ENCODE data around the gene QDPR.

QDPR gene

DNA sequence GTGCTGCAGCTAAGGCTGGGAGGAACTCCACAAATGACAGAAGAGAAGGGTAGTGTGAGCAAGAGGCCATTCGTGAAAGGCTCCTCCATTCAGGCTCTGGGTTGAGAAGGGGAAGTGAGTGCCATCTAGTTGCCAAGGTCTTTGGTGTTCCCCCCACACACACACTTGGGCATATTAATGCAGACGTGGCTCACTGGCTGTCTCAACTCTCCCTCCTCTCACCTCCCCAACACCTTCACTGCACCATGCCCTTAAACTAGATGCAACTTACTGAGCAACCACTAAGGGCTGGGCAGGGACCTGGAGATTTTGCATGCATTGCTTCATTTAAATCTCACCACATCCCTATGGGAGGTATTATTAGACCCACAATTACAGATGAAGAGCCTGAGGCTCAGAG lies 11.8 kb upstream of the QDPR start:
- Histone ChIP-seq H3K4me1 (ENCODE audit: control insufficient read depth, low read depth, low read length) (no peaks in the 10 kb centered on the region), H3K27me3 (ENCODE audit: control insufficient read depth, insufficient read depth, low read length) (no peaks in the 10 kb centered on the region), H3K4me3 (ENCODE audit: low read length) (no peak overlapping the region), H3K27ac (ENCODE audit: low read length) (no peak overlapping the region), H3K9ac (ENCODE audit: low read length) (no peak overlapping the region), H3K9me3 (ENCODE audit: control insufficient read depth, low read depth, low read length) (no peaks in the 10 kb centered on the region), H3K36me3 (ENCODE audit: control insufficient read depth, low read depth, low read length) (no peaks in the 10 kb centered on the region)

DNA sequence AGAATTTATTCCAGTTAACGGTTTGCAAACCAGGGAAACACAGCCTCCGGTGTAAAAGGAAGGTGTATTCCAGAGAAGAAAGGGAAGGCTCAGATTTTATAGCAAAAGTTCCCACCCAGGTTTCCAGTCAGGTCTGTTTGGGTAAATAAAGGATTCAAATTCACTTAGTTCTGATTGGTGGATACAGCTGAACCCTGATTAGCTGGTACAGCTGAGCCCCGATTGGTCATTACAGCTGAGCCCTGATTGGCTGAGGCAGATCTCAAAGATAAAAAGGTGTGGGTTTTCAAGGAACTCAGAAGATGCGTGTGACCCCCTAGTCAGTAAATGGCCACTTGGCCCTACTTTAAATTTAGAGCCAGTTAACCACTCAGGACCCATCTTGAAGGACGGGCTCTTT lies 9.7 kb upstream of the QDPR start:
- no peaks in the 10 kb centered on the region for H3K36me3 ChIP-seq (ENCODE audit: control insufficient read depth, low read depth, low read length)
- H3K9me3 ChIP-seq (ENCODE audit: control insufficient read depth, low read depth, low read length) = no peaks in the 10 kb centered on the region
- H3K9ac ChIP-seq (ENCODE audit: low read length) = no peak overlapping the region
- no peak overlapping the region for H3K4me3 ChIP-seq (ENCODE audit: low read length)
- H3K4me1 ChIP-seq (ENCODE audit: control insufficient read depth, low read depth, low read length) = peaks cover 11% of the 10 kb centered on the region
- no peaks in the 10 kb centered on the region for H3K27me3 ChIP-seq (ENCODE audit: control insufficient read depth, insufficient read depth, low read length)
- H3K27ac ChIP-seq (ENCODE audit: low read length) = no peak overlapping the region

GRCh38 chr4:17517664-17518063 lies 5.8 kb upstream of the QDPR start:
- peaks cover 13% of the 10 kb centered on the region for H3K27me3 ChIP-seq (ENCODE audit: control insufficient read depth, insufficient read depth, low read length)
- H3K9ac ChIP-seq (ENCODE audit: low read length) = no peak overlapping the region
- no peak overlapping the region for H3K27ac ChIP-seq (ENCODE audit: low read length)
- H3K36me3 ChIP-seq (ENCODE audit: control insufficient read depth, low read depth, low read length) = no peaks in the 10 kb centered on the region
- H3K9me3 ChIP-seq (ENCODE audit: control insufficient read depth, low read depth, low read length) = no peaks in the 10 kb centered on the region
- H3K4me3 ChIP-seq (ENCODE audit: low read length) = peak overlapping the region; percentile 18
- peaks cover 16% of the 10 kb centered on the region for H3K4me1 ChIP-seq (ENCODE audit: control insufficient read depth, low read depth, low read length)

- H3K9ac ChIP-seq (ENCODE audit: low read length) = no peak overlapping the region
- peaks cover 20% of the 10 kb centered on the region for H3K4me1 ChIP-seq (ENCODE audit: control insufficient read depth, low read depth, low read length)
- peaks cover 16% of the 10 kb centered on the region for H3K27me3 ChIP-seq (ENCODE audit: control insufficient read depth, insufficient read depth, low read length)
- H3K36me3 ChIP-seq (ENCODE audit: control insufficient read depth, low read depth, low read length) = no peaks in the 10 kb centered on the region
- no peaks in the 10 kb centered on the region for H3K9me3 ChIP-seq (ENCODE audit: control insufficient read depth, low read depth, low read length)
- no peak overlapping the region for H3K4me3 ChIP-seq (ENCODE audit: low read length)
- no peak overlapping the region for H3K27ac ChIP-seq (ENCODE audit: low read length)
These were observed 5.1 kb upstream of the QDPR start for GRCh38 chr4:17516980-17517379.

GRCh38 chr4:17515445-17516407 lies 3.8 kb upstream of the QDPR start:
- no peaks in the 10 kb centered on the region for H3K9me3 ChIP-seq (ENCODE audit: control insufficient read depth, low read depth, low read length)
- H3K27me3 ChIP-seq (ENCODE audit: control insufficient read depth, insufficient read depth, low read length) = peaks cover 16% of the 10 kb centered on the region
- peaks cover 23% of the 10 kb centered on the region for H3K4me1 ChIP-seq (ENCODE audit: control insufficient read depth, low read depth, low read length)
- no peak overlapping the region for H3K9ac ChIP-seq (ENCODE audit: low read length)
- no peaks in the 10 kb centered on the region for H3K36me3 ChIP-seq (ENCODE audit: control insufficient read depth, low read depth, low read length)
- H3K27ac ChIP-seq (ENCODE audit: low read length) = no peak overlapping the region
- no peak overlapping the region for H3K4me3 ChIP-seq (ENCODE audit: low read length)

- H3K4me1 ChIP-seq (ENCODE audit: control insufficient read depth, low read depth, low read length) = peaks cover 23% of the 10 kb centered on the region
These were observed 3.0 kb upstream of the QDPR start, which contains the start of gene CLRN2 for GRCh38 chr4:17514865-17515264. CLRN2 (plus strand) TSS chr4:17515165; CDS start chr4:17515267, 102 bp downstream.

GRCh38 chr4:17512973-17513665 lies 1.2 kb upstream of the QDPR start:
- Histone ChIP-seq H3K9me3 (ENCODE audit: control insufficient read depth, low read depth, low read length) (no peaks in the 10 kb centered on the region), H3K9ac (ENCODE audit: low read length) (no peak overlapping the region), H3K36me3 (ENCODE audit: control insufficient read depth, low read depth, low read length) (peaks cover 4% of the 10 kb centered on the region), H3K4me1 (ENCODE audit: control insufficient read depth, low read depth, low read length) (peaks cover 23% of the 10 kb centered on the region), H3K27ac (ENCODE audit: low read length) (no peak overlapping the region), H3K4me3 (ENCODE audit: low read length) (peak overlapping the region; percentile 59), H3K27me3 (ENCODE audit: control insufficient read depth, insufficient read depth, low read length) (peaks cover 16% of the 10 kb centered on the region)

More at GRCh38 chr4:17514865-17515264, 3.0 kb upstream of the QDPR start, which contains the start of gene CLRN2:
- Histone ChIP-seq H3K9ac (ENCODE audit: low read length) (no peak within 1 kb of the TSS), H3K4me3 (ENCODE audit: low read length) (no peak within 1 kb of the TSS), H3K27me3 (ENCODE audit: control insufficient read depth, insufficient read depth, low read length) (peaks cover 16% of the 10 kb centered on the region), H3K36me3 (ENCODE audit: control insufficient read depth, low read depth, low read length) (no peaks in the 10 kb centered on the region), H3K27ac (ENCODE audit: low read length) (no peak within 1 kb of the TSS), H3K9me3 (ENCODE audit: control insufficient read depth, low read depth, low read length) (no peaks in the 10 kb centered on the region)

- Histone ChIP-seq H3K36me3 (ENCODE audit: control insufficient read depth, low read depth, low read length) (peaks cover 13% of the 10 kb centered on the region), H3K4me1 (ENCODE audit: control insufficient read depth, low read depth, low read length) (peaks cover 12% of the 10 kb centered on the region), H3K4me3 (ENCODE audit: low read length) (peak overlapping the region; percentile 82), H3K27me3 (ENCODE audit: control insufficient read depth, insufficient read depth, low read length) (peaks cover 16% of the 10 kb centered on the region), H3K27ac (ENCODE audit: low read length) (no peak overlapping the region), H3K9ac (ENCODE audit: low read length) (peak overlapping the region; percentile 75), H3K9me3 (ENCODE audit: control insufficient read depth, low read depth, low read length) (no peaks in the 10 kb centered on the region)
These were observed 361 bp downstream of the QDPR start for GRCh38 chr4:17511509-17511949.

GRCh38 chr4:17511051-17511450 lies 839 bp downstream of the QDPR start:
- H3K27ac ChIP-seq (ENCODE audit: low read length) = no peak overlapping the region
- peaks cover 14% of the 10 kb centered on the region for H3K36me3 ChIP-seq (ENCODE audit: control insufficient read depth, low read depth, low read length)
- no peaks in the 10 kb centered on the region for H3K9me3 ChIP-seq (ENCODE audit: control insufficient read depth, low read depth, low read length)
- peak overlapping the region; percentile 75 for H3K9ac ChIP-seq (ENCODE audit: low read length)
- H3K27me3 ChIP-seq (ENCODE audit: control insufficient read depth, insufficient read depth, low read length) = peaks cover 16% of the 10 kb centered on the region
- H3K4me1 ChIP-seq (ENCODE audit: control insufficient read depth, low read depth, low read length) = peaks cover 12% of the 10 kb centered on the region
- H3K4me3 ChIP-seq (ENCODE audit: low read length) = peak overlapping the region; percentile 82

DNA sequence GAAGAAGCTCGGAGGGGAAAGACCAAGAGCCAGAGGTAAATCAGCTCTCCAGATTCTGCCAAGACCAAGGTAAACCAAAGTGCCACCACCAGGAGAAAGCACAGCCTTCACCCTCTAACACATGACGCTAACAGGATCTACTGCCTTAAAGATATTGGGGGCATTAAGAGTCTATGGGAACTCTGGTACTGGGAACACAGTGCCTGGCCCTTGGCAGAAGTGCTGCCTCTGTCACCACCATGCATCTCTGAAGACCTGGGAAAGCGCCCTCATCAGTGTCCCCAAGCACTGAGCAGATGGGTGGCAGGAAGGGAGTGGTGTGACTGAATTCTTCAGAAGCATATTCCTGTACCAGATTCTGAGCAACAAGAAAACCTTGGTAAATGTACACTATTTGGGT lies 1.3 kb downstream of the QDPR start:
- Histone ChIP-seq H3K36me3 (ENCODE audit: control insufficient read depth, low read depth, low read length) (peaks cover 14% of the 10 kb centered on the region), H3K9ac (ENCODE audit: low read length) (no peak overlapping the region), H3K9me3 (ENCODE audit: control insufficient read depth, low read depth, low read length) (no peaks in the 10 kb centered on the region), H3K4me3 (ENCODE audit: low read length) (peak overlapping the region; percentile 82), H3K27me3 (ENCODE audit: control insufficient read depth, insufficient read depth, low read length) (peaks cover 16% of the 10 kb centered on the region), H3K27ac (ENCODE audit: low read length) (no peak overlapping the region), H3K4me1 (ENCODE audit: control insufficient read depth, low read depth, low read length) (peaks cover 12% of the 10 kb centered on the region)

DNA sequence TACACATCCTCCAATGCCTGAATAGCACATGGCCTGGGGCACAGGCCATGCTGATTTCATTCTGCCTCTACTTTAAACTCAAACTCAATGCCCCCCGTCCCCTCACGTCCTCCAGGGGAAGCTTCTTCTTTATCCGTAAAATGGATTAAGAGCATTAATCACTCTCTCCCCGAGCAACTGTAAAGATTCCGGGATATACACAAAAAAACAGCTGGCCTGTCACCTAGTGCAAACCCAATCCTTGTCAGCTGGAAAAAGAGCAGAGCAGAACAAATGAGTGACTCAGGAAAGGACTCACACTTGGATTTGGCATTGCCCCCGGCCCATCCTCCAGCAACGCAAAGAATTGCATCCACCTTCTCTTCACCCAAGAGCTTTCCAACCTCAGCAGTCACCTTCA lies 7.8 kb downstream of the QDPR start:
- H3K4me3 ChIP-seq (ENCODE audit: low read length) = no peak overlapping the region
- H3K4me1 ChIP-seq (ENCODE audit: control insufficient read depth, low read depth, low read length) = no peaks in the 10 kb centered on the region
- no peak overlapping the region for H3K9ac ChIP-seq (ENCODE audit: low read length)
- peaks cover 51% of the 10 kb centered on the region for H3K36me3 ChIP-seq (ENCODE audit: control insufficient read depth, low read depth, low read length)
- H3K27ac ChIP-seq (ENCODE audit: low read length) = no peak overlapping the region
- H3K27me3 ChIP-seq (ENCODE audit: control insufficient read depth, insufficient read depth, low read length) = no peaks in the 10 kb centered on the region
- no peaks in the 10 kb centered on the region for H3K9me3 ChIP-seq (ENCODE audit: control insufficient read depth, low read depth, low read length)
